ENCODE results near the gene MCF2. TPM values are rescaled to one million over a fixed set of nuclear protein-coding genes. Genes with fewer than 3 reads are reported as not detected.

Gene MCF2
- total RNA-seq, 1 donor: 0.45 TPM

- H3K4me3 ChIP-seq (ENCODE audit: low read depth, low read length): no peak overlapping the region
- TF ChIP-seq, protein P1, sequence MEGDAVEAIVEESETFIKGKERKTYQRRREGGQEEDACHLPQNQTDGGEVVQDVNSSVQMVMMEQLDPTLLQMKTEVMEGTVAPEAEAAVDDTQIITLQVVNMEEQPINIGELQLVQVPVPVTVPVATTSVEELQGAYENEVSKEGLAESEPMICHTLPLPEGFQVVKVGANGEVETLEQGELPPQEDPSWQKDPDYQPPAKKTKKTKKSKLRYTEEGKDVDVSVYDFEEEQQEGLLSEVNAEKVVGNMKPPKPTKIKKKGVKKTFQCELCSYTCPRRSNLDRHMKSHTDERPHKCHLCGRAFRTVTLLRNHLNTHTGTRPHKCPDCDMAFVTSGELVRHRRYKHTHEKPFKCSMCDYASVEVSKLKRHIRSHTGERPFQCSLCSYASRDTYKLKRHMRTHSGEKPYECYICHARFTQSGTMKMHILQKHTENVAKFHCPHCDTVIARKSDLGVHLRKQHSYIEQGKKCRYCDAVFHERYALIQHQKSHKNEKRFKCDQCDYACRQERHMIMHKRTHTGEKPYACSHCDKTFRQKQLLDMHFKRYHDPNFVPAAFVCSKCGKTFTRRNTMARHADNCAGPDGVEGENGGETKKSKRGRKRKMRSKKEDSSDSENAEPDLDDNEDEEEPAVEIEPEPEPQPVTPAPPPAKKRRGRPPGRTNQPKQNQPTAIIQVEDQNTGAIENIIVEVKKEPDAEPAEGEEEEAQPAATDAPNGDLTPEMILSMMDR (IDR thresholded peaks at IDR 0.05; ENCODE audit: insufficient read depth, low read length): no peak
- peak; percentile 17 for DNase-seq (ENCODE audit: low read depth)
These were observed 68.7 kb downstream of the MCF2 start for GRCh38 chrX:139639253-139639652.

GRCh38 chrX:139600105-139600504, 107.9 kb downstream of the MCF2 start:
- TF ChIP-seq, protein P1 (IDR thresholded peaks at IDR 0.05; ENCODE audit: insufficient read depth, low read length): no peak
- DNase-seq (ENCODE audit: low read depth): no peak
- H3K4me3 ChIP-seq (ENCODE audit: low read depth, low read length): no peak overlapping the region

DNA sequence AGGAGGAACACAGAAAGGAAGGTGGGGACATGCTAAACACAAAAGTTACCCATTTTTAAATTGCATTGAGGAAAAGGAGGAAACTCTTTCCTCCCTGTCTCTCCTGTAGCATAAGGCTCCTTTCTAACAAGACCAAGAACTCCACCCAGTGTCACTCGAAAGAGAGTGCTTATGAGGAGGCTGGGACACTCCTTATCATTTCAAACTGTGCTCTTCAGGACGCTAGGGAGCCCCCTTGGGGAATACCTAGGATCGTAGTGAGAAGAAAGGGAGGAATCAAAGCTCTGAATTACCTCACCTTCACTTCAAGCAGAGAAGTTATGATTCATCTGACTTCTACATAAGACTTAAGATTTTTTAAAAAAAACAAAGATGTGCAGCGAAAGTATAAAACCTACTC, 111.9 kb downstream of the MCF2 start:
- DNase-seq (ENCODE audit: low read depth): no peak
- TF ChIP-seq, protein P1 (IDR thresholded peaks at IDR 0.05; ENCODE audit: insufficient read depth, low read length): no peak
- H3K4me3 ChIP-seq (ENCODE audit: low read depth, low read length): no peak overlapping the region

DNA sequence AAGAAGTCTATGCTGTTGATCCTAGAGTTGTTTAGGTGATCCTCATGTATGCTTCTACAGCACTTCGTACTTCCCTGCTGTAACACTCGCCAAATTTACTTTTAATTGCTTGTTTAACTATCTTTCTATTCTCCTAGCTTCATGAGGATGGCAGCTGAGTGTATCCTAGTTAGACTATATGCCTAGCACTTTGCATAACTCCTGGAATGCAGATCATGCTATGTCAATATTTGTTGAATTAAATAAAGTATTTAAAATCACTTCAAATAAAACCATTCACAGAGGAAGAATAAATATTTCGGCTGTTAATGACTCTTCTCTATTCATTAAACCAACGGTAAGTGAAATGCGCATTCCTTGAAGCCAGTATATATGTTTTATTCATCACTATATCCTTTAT, 122.4 kb downstream of the MCF2 start:
- no peak overlapping the region for H3K4me3 ChIP-seq (ENCODE audit: low read depth, low read length)
- TF ChIP-seq, protein P1 (IDR thresholded peaks at IDR 0.05; ENCODE audit: insufficient read depth, low read length): no peak
- no peak for DNase-seq (ENCODE audit: low read depth)

DNA sequence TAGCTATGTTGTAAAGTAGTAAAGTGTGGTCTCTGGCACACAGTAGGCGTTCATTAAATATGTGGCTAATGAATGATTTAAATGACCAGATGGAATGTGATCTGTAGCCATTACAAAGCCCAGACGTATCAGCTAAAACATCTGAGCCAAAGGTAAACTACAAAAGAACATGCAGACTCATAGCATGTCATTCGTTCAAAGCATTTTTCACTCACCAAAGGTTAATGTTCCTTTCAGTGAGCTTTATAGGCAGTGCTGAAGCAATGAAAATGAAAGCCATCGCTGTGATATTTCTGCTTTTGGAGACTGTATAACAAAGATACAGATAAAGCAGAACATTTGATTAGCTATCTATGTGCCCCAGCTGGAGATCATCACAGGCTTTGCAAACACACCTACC, 126.9 kb downstream of the MCF2 start:
- no peak for DNase-seq (ENCODE audit: low read depth)
- TF ChIP-seq, protein P1 (IDR thresholded peaks at IDR 0.05; ENCODE audit: insufficient read depth, low read length): no peak
- H3K4me3 ChIP-seq (ENCODE audit: low read depth, low read length): no peak overlapping the region

DNA sequence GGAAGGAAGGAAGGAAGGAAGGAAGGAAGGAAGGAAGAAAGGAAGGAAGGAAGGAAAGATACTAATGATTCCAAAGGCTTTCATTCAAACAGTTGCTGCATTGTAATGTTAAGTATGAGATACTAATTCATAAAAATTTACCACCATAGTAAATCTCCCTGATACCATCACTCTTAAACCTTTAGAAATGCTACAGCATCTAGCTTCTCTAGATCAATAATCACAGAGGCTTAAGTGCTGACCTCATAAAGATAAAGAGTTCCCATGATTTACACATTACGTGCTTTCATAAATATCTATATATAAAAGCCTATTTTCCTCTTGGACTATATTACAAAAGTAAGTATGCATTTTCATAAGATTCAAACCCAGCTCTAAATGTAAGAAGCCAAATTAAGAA, 141.0 kb downstream of the MCF2 start:
- DNase-seq (ENCODE audit: low read depth): no peak
- TF ChIP-seq, protein P1 (IDR thresholded peaks at IDR 0.05; ENCODE audit: insufficient read depth, low read length): no peak
- no peak overlapping the region for H3K4me3 ChIP-seq (ENCODE audit: low read depth, low read length)

- TF ChIP-seq, protein P1 (IDR thresholded peaks at IDR 0.05; ENCODE audit: insufficient read depth, low read length): no peak
- no peak overlapping the region for H3K4me3 ChIP-seq (ENCODE audit: low read depth, low read length)
- no peak for DNase-seq (ENCODE audit: low read depth)
These were observed 144.7 kb downstream of the MCF2 start for GRCh38 chrX:139563251-139563650.
